Measurements from ENCODE around the gene SLC9A9. TPM values are rescaled to one million over a fixed set of nuclear protein-coding genes. Genes with fewer than 3 reads are reported as not detected.

SLC9A9 gene
- polyA plus RNA-seq, 1 of the 3 experiments (the other 2 are of a cell fraction), result 0.05 TPM

GRCh38 chr3:143775459-143775858, 72.8 kb downstream of the SLC9A9 start (continued):
- TF ChIP-seq IRF3 (IDR thresholded peaks at IDR 0.05; ENCODE audit: low read depth, low read length) (no peak), RCOR1 (IDR thresholded peaks at IDR 0.05; ENCODE audit: low read length) (no peak)

- Histone ChIP-seq H3K27ac (ENCODE audit: low read depth in 2 of 2, low read length in 1 of 2) (no peak overlapping the region), H2AFZ (ENCODE audit: low read depth) (no peak overlapping the region), H3K4me3 (ENCODE audit: low read depth in 2 of 2, low read length in 1 of 2) (no peak overlapping the region), H3K27me3 (ENCODE audit: insufficient read depth) (peaks cover 5% of the 10 kb centered on the region; the same call in 1 of the 2 replicates), H3K9me3 (no peaks in the 10 kb centered on the region), H4K20me1 (ENCODE audit: insufficient read depth) (no peaks in the 10 kb centered on the region), H3K4me1 (ENCODE audit: control insufficient read depth in 1 of 2, insufficient read depth in 2 of 2, low read depth in 1 of 2, low read length in 1 of 2) (no peaks in the 10 kb centered on the region), H3F3A (replicated peaks; ENCODE audit: insufficient read depth) (no peaks in the 10 kb centered on the region), H3K79me2 (ENCODE audit: insufficient read depth) (no peaks in the 10 kb centered on the region), H3K36me3 (replicated peaks in 1 of 2; ENCODE audit: control insufficient read depth in 1 of 2, insufficient read depth in 2 of 2, low read length in 1 of 2) (no peaks in the 10 kb centered on the region), H3K9ac (no peak overlapping the region), H3K4me2 (no peak overlapping the region), H3K9me2 (no peaks in the 10 kb centered on the region)
- WGBS (ENCODE audit: low lambda C conversion rate), result 1% methylated on average over 5 of the region's 5 CpGs
- no peak for TF ChIP-seq SMC3 (IDR thresholded peaks at IDR 0.05; ENCODE audit: low read depth, low read length)
- no peak for TF ChIP-seq ELF1 (IDR thresholded peaks at IDR 0.05)
- TF ChIP-seq RAD21 (IDR thresholded peaks at IDR 0.05; ENCODE audit: low read length), result no peak
- no peak for TF ChIP-seq YY1 (IDR thresholded peaks at IDR 0.05; ENCODE audit: low read depth)
- TF ChIP-seq MAX (IDR thresholded peaks at IDR 0.05; ENCODE audit: low read depth), result no peak
- TF ChIP-seq EP300 (IDR thresholded peaks at IDR 0.05; ENCODE audit: borderline replicate concordance in 1 of 2, low read depth in 1 of 2, low read length in 1 of 2), result no peak
- no peak for TF ChIP-seq USF1 (IDR thresholded peaks at IDR 0.05; ENCODE audit: borderline replicate concordance, low read depth)
- TF ChIP-seq CTCF (IDR thresholded peaks at IDR 0.05), result no peak
- TF ChIP-seq EZH2phosphoT487 (IDR thresholded peaks at IDR 0.05; ENCODE audit: borderline replicate concordance, low read depth), result no peak
- TF ChIP-seq IRF3 (IDR thresholded peaks at IDR 0.05; ENCODE audit: low read depth, low read length), result no peak
- POLR2A ChIA-PET, result no interaction called here
- DNase-seq, result no peak
- CTCF ChIA-PET, result no interaction called here
Observed at GRCh38 chr3:143771939-143772338, 76.3 kb downstream of the SLC9A9 start.

Measured in SK-N-SH (cell line).